ENCODE data around the gene TAAR5.

GRCh38 chr6:132551214-132551613 is 38.3 kb downstream of the TAAR5 start:
- TF ChIP-seq CTCF (IDR thresholded peaks at IDR 0.05) (no peak), POLR2A (IDR thresholded peaks at IDR 0.05) (no peak), POLR2AphosphoS5 (IDR thresholded peaks at IDR 0.05) (no peak), EP300 (IDR thresholded peaks at IDR 0.05) (no peak)

All from gastroesophageal sphincter (tissue), 3 donors.